Suprapubic skin (tissue), 4 donors: Measurements from ENCODE around the gene RARB. TPM values are rescaled to one million over a fixed set of nuclear protein-coding genes. Genes with fewer than 3 reads are reported as not detected.

Experiments used
- DNase-seq, 2 donors: peaks; one replicate each; pipeline ENCODE4 v3.0.0-alpha.2; 2019; ENCODE audit warnings: low spot score in 2 of 2
- H3K27ac ChIP-seq: fragments of 200-600 bp; sonication (generic); one replicate; pipeline ENCODE4 v1.5.1; 2019
- H3K27me3 ChIP-seq: fragments of 200-600 bp; sonication (generic); one replicate; pipeline ENCODE4 v1.5.1; 2019
- H3K36me3 ChIP-seq: fragments of 200-600 bp; sonication (generic); one replicate; pipeline ENCODE4 v1.5.1; 2019
- H3K4me1 ChIP-seq: fragments of 200-600 bp; sonication (generic); one replicate; pipeline ENCODE4 v1.5.1; 2019
- H3K4me3 ChIP-seq: fragments of 200-600 bp; sonication (generic); one replicate; pipeline ENCODE4 v1.5.1; 2019; ENCODE audit warnings: mild to moderate bottlenecking
- H3K9me3 ChIP-seq: fragments of 200-600 bp; sonication (generic); one replicate; pipeline ENCODE4 v1.5.1; 2019
- CTCF ChIP-seq, 2 donors: fragments of 200-600 bp in 1 of 2; fragments of 450-650 bp in 1 of 2; sonication (generic) in 1 of 2; IDR thresholded peaks; one replicate each; pipeline ENCODE4 v1.5.1; 2016 to 2019; ENCODE audit warnings: antibody characterized with exemption in 2 of 2, mild to moderate bottlenecking in 1 of 2, moderate library complexity in 1 of 2
- EP300 ChIP-seq: sonication (generic); formaldehyde crosslinking; IDR thresholded peaks from one replicate; pipeline ENCODE4 v1.6.1; 2017; ENCODE audit warnings: antibody characterized with exemption
- POLR2A ChIP-seq, 2 donors: fragments of 450-650 bp; IDR thresholded peaks; one replicate each; pipeline ENCODE4 v1.6.1; 2017; ENCODE audit warnings: antibody characterized with exemption in 2 of 2, mild to moderate bottlenecking in 2 of 2, moderate library complexity in 2 of 2
- POLR2AphosphoS5 ChIP-seq, 3 donors: sonication (generic); formaldehyde crosslinking; IDR thresholded peaks; one replicate each; pipeline ENCODE4 v1.6.1; 2017; ENCODE audit warnings: antibody characterized with exemption in 3 of 3
- WGBS: methylation state at CpG from one replicate; pipeline ENCODE4 v1.1.5; 2018; 5-methylcytosine and 5-hydroxymethylcytosine counted together
- total RNA-seq, 4 donors: library from RNA; depleted of rRNA; stranded (reverse); fragments of >200 nt; gene quantifications; one replicate each; pipeline ENCODE4 v1.1.0, GENCODE V29; 2016

RARB gene
- total RNA-seq, 4 donors from 2014 or later = 1.3 to 3.9 (median 1.5) TPM

- H3K27ac ChIP-seq = no peak overlapping the region
- 89% methylated on average over 4 of the region's 4 CpGs for WGBS
These were observed 161.2 kb downstream of the RARB start for GRCh38 chr3:25589104-25589782.

GRCh38 chr3:25589783-25590258, 161.8 kb downstream of the RARB start:
- TF ChIP-seq POLR2AphosphoS5 (IDR thresholded peaks at IDR 0.05) (no peak), CTCF (IDR thresholded peaks at IDR 0.05) (no peak), EP300 (no peak)
- Histone ChIP-seq H3K27ac (no peak overlapping the region), H3K4me1 (peaks cover 14% of the 10 kb centered on the region), H3K27me3 (no peaks in the 10 kb centered on the region), H3K9me3 (no peaks in the 10 kb centered on the region), H3K36me3 (no peaks in the 10 kb centered on the region), H3K4me3 (no peak overlapping the region)
- WGBS = 79% methylated on average over 8 of the region's 8 CpGs
- DNase-seq = no peak

More at GRCh38 chr3:25589104-25589782, 161.2 kb downstream of the RARB start:
- no peak for DNase-seq
- H3K36me3 ChIP-seq = no peaks in the 10 kb centered on the region
- H3K4me1 ChIP-seq = peaks cover 14% of the 10 kb centered on the region
- H3K4me3 ChIP-seq = no peak overlapping the region
- no peak for TF ChIP-seq POLR2A (IDR thresholded peaks at IDR 0.05)
- TF ChIP-seq POLR2AphosphoS5 (IDR thresholded peaks at IDR 0.05) = no peak
- no peak for TF ChIP-seq EP300
- TF ChIP-seq CTCF (IDR thresholded peaks at IDR 0.05) = no peak
- no peaks in the 10 kb centered on the region for H3K9me3 ChIP-seq
- no peaks in the 10 kb centered on the region for H3K27me3 ChIP-seq

GRCh38 chr3:25592510-25592968, 164.5 kb downstream of the RARB start:
- Histone ChIP-seq H3K4me3 (no peak overlapping the region), H3K27ac (no peak overlapping the region), H3K9me3 (no peaks in the 10 kb centered on the region), H3K36me3 (peaks cover 16% of the 10 kb centered on the region), H3K4me1 (peaks cover 14% of the 10 kb centered on the region), H3K27me3 (no peaks in the 10 kb centered on the region)
- 35% methylated on average over 3 of the region's 3 CpGs for WGBS
- no peak for TF ChIP-seq POLR2AphosphoS5 (IDR thresholded peaks at IDR 0.05)
- TF ChIP-seq POLR2A (IDR thresholded peaks at IDR 0.05) = no peak
- no peak for TF ChIP-seq CTCF (IDR thresholded peaks at IDR 0.05)
- no peak for TF ChIP-seq EP300
- no peak for DNase-seq

GRCh38 chr3:25593001-25593400, 164.9 kb downstream of the RARB start:
- DNase-seq = no peak
- no peak overlapping the region for H3K4me3 ChIP-seq
- H3K36me3 ChIP-seq = peaks cover 20% of the 10 kb centered on the region
- no peaks in the 10 kb centered on the region for H3K27me3 ChIP-seq
- H3K4me1 ChIP-seq = peaks cover 14% of the 10 kb centered on the region
- no peaks in the 10 kb centered on the region for H3K9me3 ChIP-seq
- H3K27ac ChIP-seq = no peak overlapping the region
- TF ChIP-seq POLR2AphosphoS5 (IDR thresholded peaks at IDR 0.05) (no peak), CTCF (IDR thresholded peaks at IDR 0.05) (no peak), POLR2A (IDR thresholded peaks at IDR 0.05) (no peak), EP300 (no peak)

GRCh38 chr3:25594007-25594502, 166.0 kb downstream of the RARB start:
- Histone ChIP-seq H3K4me1 (peaks cover 14% of the 10 kb centered on the region), H3K27me3 (no peaks in the 10 kb centered on the region), H3K27ac (no peak overlapping the region), H3K4me3 (no peak overlapping the region), H3K9me3 (no peaks in the 10 kb centered on the region), H3K36me3 (peaks cover 28% of the 10 kb centered on the region)
- no peak for DNase-seq
- WGBS = 0% methylated on average over 1 of the region's 1 CpG
- peak; percentile 69 to 89 for TF ChIP-seq CTCF (IDR thresholded peaks at IDR 0.05)
- TF ChIP-seq EP300 = no peak
